Measurements from ENCODE around the gene LY86.

The LY86 gene

DNA sequence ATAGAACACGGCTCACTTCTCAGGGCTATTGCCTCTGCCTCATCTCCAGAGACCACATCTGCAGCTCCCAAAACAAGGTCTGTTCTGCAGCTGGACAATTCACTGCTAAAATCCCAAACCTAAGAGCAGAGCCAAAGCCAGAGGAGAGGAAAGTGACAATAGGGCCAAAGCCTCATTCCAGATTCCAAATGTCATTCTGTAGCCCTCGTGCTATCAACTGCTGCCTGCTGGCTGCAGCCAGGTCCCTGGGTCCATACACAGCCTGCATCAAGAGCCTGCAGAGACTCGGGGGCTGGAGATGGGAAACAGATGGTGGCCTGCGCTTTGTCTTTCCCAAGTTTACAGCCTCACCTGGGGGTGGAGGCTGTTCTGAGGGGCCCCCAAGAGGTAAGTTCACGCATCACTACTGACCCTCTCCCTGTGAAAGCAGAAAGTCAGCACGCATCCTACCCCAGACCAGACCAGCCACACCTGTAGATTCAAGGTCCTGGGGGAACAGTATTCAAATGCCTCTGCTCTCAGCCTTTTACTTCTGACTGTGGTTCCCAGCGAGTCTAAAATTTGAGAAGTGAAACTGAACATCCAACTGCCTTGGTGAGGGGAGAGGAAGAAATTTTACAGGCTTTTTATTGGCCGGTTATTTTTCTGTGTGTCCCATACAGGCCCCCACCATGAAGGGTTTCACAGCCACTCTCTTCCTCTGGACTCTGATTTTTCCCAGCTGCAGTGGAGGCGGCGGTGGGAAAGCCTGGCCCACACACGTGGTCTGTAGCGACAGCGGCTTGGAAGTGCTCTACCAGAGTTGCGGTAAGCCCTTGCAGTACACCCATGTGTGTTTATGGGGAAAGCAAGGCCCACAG lies at the start of gene LY86:
Gene LY86 (plus strand): TSS at position 657 of the 860 bp plus-strand sequence. CDS start 15 bp downstream, at position 672.
- peak in 1 of 2 experiments; percentile 14 for DNase-seq

DNA sequence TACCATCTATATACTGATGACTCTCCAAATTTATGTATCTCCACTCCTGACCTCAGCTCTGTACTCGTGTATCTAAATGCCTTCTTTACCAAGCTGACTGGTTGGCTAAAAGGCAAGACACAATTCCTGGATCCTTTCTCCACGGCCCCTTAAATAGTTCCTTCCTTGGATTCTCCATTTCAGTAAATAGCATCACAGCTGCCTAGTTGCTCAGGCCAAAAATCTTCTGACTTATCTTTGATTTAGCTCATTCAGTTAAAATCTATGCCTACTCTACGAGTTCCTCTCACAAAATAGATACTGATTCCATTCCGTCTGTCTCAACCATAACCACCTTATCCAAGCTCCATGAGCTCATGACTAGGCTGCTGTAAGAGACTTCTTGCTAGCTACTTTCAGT lies 49.5 kb upstream of the LY86 start:
- DNase-seq, result no peak

- DNase-seq, result no peak
Observed at GRCh38 chr6:6542357-6542756, 46.2 kb upstream of the LY86 start.

- DNase-seq, result no peak
Observed at GRCh38 chr6:6543181-6543879, 45.2 kb upstream of the LY86 start.

- DNase-seq, result peak in 1 of 2 experiments; percentile 59
Observed at GRCh38 chr6:6545616-6546317, 42.8 kb upstream of the LY86 start.

DNA sequence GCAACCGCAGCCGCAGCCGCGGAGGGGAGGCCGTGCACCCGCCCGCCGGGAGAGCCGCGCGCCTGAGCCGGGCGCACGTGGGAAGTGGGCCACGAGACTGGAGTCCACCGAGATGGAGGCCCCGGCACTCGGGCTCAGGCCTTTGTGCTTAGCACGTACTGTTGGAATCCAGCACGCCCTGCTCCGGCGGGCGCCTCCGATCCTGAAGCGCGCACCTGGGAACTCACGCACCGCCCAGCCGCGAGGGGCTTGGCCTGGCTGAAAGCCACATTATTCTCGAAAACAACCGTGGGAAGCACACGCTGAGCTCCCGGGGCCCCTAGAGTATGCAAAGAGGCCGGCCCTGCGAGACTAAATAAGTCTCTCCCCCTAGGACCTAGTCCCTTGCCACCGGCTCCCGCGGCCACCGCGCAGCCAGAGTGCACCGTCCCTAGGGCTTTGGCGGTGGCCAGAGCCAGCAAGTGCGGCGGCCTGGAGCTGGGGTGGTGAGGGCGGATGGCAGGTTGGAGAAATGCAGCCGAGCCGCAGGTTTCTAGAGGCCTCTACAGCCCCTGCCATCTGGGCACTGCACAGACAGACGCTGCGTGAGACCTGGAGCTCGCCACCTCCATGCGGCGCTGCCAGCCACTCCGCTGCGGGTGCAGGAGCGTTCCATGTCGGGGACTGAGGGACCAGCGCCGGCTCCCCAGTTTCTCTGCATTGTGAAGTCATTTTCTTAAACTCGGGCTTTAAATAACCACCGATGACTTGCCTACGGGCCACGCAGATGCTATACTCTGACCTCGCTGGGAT lies 42.0 kb upstream of the LY86 start:
- peak; percentile 68 to 80 for DNase-seq

DNA sequence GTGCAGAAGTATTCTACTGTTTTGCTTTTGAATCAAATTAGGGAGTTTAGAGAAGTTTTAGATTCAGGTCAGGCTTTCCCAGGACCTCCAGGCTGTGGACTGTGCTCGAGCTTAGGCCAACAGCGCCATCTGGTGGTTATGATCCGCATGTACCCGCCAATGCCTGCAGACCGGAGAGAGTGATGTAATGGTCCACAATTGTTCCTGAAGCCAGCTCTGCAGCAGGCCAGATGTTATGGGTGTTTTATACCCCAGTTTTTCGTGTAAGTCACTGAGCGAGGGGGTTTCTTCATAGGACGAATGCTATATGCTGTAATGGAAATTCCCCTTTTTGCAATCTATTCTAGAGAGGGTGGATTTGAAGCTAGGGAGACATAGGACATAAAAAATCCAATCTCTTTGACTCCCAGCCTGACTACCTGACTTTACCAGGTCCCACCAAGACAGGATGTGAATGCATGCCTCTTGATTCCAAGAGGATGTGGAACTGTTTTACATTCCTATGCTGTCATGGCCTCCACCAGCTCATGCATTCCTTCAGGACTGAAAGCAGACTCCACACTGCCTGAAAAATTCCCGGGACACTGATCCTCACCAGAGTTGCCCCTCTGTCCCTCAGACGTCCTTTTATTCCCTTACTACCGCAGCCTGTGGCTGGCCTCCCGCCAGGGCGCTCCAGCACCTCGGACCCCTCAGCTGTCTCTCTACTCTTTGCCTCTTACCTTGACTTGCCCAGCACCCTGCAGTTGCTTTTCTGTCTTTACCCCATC lies 41.2 kb upstream of the LY86 start:
- DNase-seq, result peak; percentile 68 to 85

GRCh38 chr6:6556161-6556737 lies 32.3 kb upstream of the LY86 start:
- peak; percentile 10 to 73 for DNase-seq

DNA sequence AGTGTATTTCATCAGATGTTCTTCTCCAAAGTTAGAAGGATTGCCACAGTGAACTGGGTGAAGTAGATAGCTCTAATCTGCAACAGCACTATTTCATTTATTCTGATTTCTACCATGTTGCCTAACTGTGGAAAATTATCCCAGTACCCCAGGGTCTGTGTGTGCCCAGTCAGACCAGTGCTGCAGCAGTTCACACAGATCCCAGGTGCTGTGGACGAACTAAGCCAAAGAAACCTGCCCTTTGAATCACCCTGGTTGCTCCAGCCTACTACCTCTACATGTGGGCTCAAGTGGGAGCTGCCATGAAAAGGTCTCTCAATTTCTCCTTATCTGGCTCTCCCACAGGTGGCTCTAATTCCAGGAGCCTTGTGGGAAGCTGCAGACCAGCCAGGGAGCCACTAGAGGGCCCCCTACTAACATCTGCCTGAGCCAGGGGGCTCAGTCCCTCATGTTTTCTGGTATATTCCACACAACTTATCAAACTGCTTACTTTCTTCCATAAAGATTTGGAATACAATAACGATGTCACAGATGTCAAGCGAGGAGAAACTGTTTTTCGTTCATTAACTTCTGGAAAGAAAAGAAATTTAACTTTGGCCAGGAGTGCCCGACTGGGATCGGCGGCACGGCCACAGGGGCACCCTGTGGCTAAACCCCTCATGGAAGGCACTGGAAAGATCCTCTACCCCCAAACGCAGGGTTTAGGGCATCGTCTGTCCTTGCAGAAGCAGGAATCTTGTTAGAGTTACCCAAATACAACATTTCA lies 31.6 kb upstream of the LY86 start:
- DNase-seq, result peak; percentile 65 to 79

- no peak for DNase-seq
Observed at GRCh38 chr6:6557504-6557839, 31.0 kb upstream of the LY86 start.

DNA sequence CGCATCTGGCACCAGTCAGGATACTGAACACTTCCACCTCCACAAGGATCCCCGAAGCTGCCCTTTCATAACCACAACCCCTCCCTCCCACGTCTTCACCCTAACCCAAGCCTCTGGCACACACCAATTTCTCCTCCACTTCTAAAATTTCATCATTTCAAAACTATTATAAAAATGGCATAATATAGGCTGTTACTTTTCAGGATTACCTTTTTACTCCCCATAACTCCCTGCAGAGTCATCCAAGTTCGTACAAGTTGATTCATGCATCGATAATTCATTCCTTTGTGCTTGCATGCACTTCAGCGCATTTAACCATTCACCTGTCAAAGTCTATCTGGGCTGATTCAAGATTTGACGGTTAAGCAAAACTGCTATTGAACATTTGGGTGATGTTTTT lies 30.6 kb upstream of the LY86 start:
- no peak for DNase-seq

GRCh38 chr6:6559994-6560570 lies 28.4 kb upstream of the LY86 start:
- no peak for DNase-seq

DNA sequence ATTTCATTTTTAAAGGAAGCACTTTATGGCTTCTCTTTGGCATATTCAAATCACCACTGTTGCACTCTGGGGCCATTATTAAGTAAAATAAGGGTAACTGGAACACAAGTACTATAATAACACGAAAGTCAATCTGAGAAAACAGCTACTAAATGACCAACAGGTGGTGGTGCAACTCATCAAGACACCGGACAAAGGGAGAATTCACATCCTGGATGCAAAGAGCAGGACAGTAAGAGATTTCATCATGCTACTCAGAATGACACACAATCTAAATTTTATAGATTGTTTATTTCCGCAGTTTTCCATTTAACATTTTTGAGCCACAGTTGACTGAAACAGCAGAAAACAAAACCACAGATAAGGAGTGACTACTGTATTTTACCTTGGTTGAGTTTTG lies 27.6 kb upstream of the LY86 start:
- peak in 1 of 2 experiments; percentile 10 for DNase-seq

DNA sequence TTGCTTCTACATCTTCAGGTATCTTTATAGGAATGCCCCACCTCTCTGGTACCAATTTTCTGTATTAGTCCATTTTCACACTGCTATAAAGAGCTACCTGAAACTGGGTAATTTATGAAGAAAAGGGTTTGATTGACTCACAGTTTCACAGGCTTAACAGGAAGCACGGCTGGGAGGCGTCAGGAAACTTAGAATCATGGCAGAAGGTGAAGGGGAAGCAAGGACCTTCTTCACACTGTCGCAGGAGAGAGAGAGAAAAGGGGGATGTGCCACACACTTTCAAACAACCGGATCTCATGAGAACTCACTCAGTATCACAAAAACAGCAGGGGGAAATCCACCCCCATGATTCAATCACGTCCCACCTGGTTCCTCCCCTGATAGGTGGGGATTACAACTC lies 24.4 kb upstream of the LY86 start:
- no peak for DNase-seq

- no peak for DNase-seq
Observed at GRCh38 chr6:6565069-6565468, 23.5 kb upstream of the LY86 start.

- no peak for DNase-seq
Observed at GRCh38 chr6:6565488-6565887, 23.0 kb upstream of the LY86 start.

DNA sequence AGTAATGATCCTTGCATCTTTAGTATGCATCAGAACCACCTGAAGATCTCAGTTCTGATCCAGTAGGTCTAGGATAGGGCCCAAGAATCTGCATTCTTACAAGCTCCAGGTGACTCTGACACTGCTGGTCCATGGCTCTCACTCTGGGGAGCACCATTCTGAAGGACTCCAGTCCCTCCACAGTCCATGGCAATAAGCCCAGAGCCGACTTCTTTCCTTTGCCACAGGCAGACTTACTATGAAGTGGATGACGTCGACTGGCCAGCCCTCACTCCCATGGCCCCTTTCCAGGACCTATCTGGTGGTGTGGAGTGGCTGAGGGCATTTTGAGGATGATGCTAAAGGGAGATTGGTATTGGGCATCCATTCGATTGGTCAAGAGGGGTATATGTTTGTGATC lies 21.8 kb upstream of the LY86 start:
- DNase-seq, result no peak

- DNase-seq, result no peak
Observed at GRCh38 chr6:6569096-6569810, 19.3 kb upstream of the LY86 start.

GRCh38 chr6:6569811-6570164 lies 18.7 kb upstream of the LY86 start:
- no peak for DNase-seq

Measured in NCI-H524 (cell line).